Liver (tissue), 9 donors: ENCODE data around the gene FAM184B. TPM values are rescaled to one million over a fixed set of nuclear protein-coding genes. Genes with fewer than 3 reads are reported as not detected.

ENCODE experiments used
- DNase-seq: peaks from one replicate; pipeline ENCODE4 v3.0.0-alpha.2; 2017; ENCODE audit warnings: low spot score
- H3K27ac ChIP-seq, 2 donors: one replicate each; pipeline ENCODE4 v1.7.0; 2013; ENCODE audit warnings: inconsistent platforms in 2 of 2, low read length in 2 of 2, control low read depth in 1 of 2, low read depth in 1 of 2, mild to moderate bottlenecking in 1 of 2
- H3K27me3 ChIP-seq, 4 donors: one replicate each; pipeline versions ENCODE4 v1.6.1 to v1.7.0; 2013; ENCODE audit warnings: low read length in 3 of 4, inconsistent platforms in 1 of 4, mild to moderate bottlenecking in 1 of 4, moderate library complexity in 1 of 4; ENCODE audit not compliant: control insufficient read depth in 4 of 4, insufficient read depth in 4 of 4
- H3K36me3 ChIP-seq, 4 donors: one replicate each; pipeline versions ENCODE4 v1.6.1 to v1.7.0; 2013; ENCODE audit warnings: low read length in 3 of 4, mild to moderate bottlenecking in 3 of 4, low read depth in 1 of 4, moderate library complexity in 1 of 4; ENCODE audit not compliant: control insufficient read depth in 4 of 4, insufficient read depth in 3 of 4
- H3K4me1 ChIP-seq, 4 donors: one replicate each; pipeline versions ENCODE4 v1.6.1 to v1.7.0; 2013; ENCODE audit warnings: low read length in 3 of 4, mild to moderate bottlenecking in 3 of 4, moderate library complexity in 1 of 4; ENCODE audit not compliant: control insufficient read depth in 4 of 4, insufficient read depth in 4 of 4
- H3K4me3 ChIP-seq, 3 donors: one replicate each; pipeline versions ENCODE4 v1.6.1 to v1.7.0; 2013; ENCODE audit warnings: low read length in 3 of 3, control low read depth in 1 of 3, low read depth in 1 of 3, mild to moderate bottlenecking in 1 of 3
- H3K9ac ChIP-seq, 2 donors: one replicate each; pipeline ENCODE4 v1.7.0; 2013; ENCODE audit warnings: low read length in 2 of 2, mild to moderate bottlenecking in 2 of 2, moderate library complexity in 2 of 2, control low read depth in 1 of 2, low read depth in 1 of 2
- H3K9me3 ChIP-seq, 4 donors: one replicate each; pipeline versions ENCODE4 v1.6.1 to v1.7.0; 2013; ENCODE audit warnings: low read length in 3 of 4; ENCODE audit not compliant: control insufficient read depth in 4 of 4
- CTCF ChIP-seq: fragments of 150-350 bp; IDR thresholded peaks from 2 replicates; pipeline ENCODE4 v1.5.1; 2017; ENCODE audit warnings: improper control_type of control experiment, low read depth, low read length; ENCODE audit not compliant: missing input control
- EGR1 ChIP-seq, 2 donors: IDR thresholded peaks; 2 replicates each; pipeline ENCODE4 v1.6.1; 2016 to 2018; ENCODE audit warnings: antibody characterized with exemption in 2 of 2, low read depth in 2 of 2
- FOXA1 ChIP-seq: IDR thresholded peaks from 2 replicates; pipeline ENCODE4 v1.6.1; 2016; ENCODE audit warnings: antibody characterized with exemption
- HNF4A ChIP-seq, 2 donors: conservative IDR thresholded peaks; 2 replicates each; pipeline ENCODE4 v1.6.1; 2016; ENCODE audit warnings: antibody characterized with exemption in 2 of 2, mild to moderate bottlenecking in 2 of 2
- HNF4G ChIP-seq: IDR thresholded peaks from 2 replicates; pipeline ENCODE4 v1.6.1; 2016; ENCODE audit warnings: antibody characterized with exemption
- NR2F2 ChIP-seq: IDR thresholded peaks from 2 replicates; pipeline ENCODE4 v1.6.1; 2016; ENCODE audit warnings: antibody characterized with exemption
- SP1 ChIP-seq: IDR thresholded peaks from 2 replicates; pipeline ENCODE4 v1.6.1; 2018; ENCODE audit warnings: antibody characterized with exemption, mild to moderate bottlenecking
- YY1 ChIP-seq: IDR thresholded peaks from 2 replicates; pipeline ENCODE4 v1.6.1; 2016; ENCODE audit warnings: antibody characterized with exemption, mild to moderate bottlenecking
- ZBTB33 ChIP-seq: IDR thresholded peaks from 2 replicates; pipeline ENCODE4 v1.6.1; 2016; ENCODE audit warnings: antibody characterized with exemption
- WGBS: extraction: QIAGEN DNeasy Blood & Tissue Kit; methylation state at CpG from one replicate; pipeline ENCODE4 v1.1.7; 2013; 5-methylcytosine and 5-hydroxymethylcytosine counted together
- polyA plus RNA-seq, 2 donors: library from polyadenylated mRNA; stranded (reverse) in 1 of 2; unstranded in 1 of 2; fragments of 200-250 nt in 1 of 2; fragments of >200 nt in 1 of 2; fragmentation: Nextera tagmentation in 1 of 2; extraction: Ambion mirVana in 1 of 2; gene quantifications; one replicate each; pipeline versions ENCODE4 v1.2.1 to v1.2.3, GENCODE V29; 2013 to 2015
- total RNA-seq, 2 donors: library from RNA; depleted of rRNA; stranded (reverse); fragments of >200 nt; gene quantifications; one replicate each; pipeline ENCODE4 v1.2.3, GENCODE V29; 2014
- TF ChIP-seq, protein P1 (sequence below): IDR thresholded peaks from 2 replicates; pipeline ENCODE4 v1.6.1; 2016; ENCODE audit warnings: antibody characterized with exemption, mild to moderate bottlenecking
- TF ChIP-seq, protein P2 (sequence below): IDR thresholded peaks from 2 replicates; pipeline ENCODE4 v1.6.1; 2016; ENCODE audit warnings: antibody characterized with exemption
- TF ChIP-seq, protein P3 (sequence below): IDR thresholded peaks from 2 replicates; pipeline ENCODE4 v1.6.1; 2016; ENCODE audit warnings: antibody characterized with exemption
- donor health status: healthy.
- donor health status: healthy.
- donor health status: healthy.
- donor health status: healthy.
- donor health status: healthy.

The FAM184B gene
- total and polyA plus RNA-seq, 4 donors = 0.01 TPM; not detected in 3

- no peak for DNase-seq
- Histone ChIP-seq H3K4me1 (no peaks in the 10 kb centered on the region), H3K9ac (no peak overlapping the region), H3K36me3 (peaks cover 0 to 4% (median 2%) of the 10 kb centered on the region in 4 donors), H3K27me3 (no peaks in the 10 kb centered on the region), H3K9me3 (no peaks in the 10 kb centered on the region), H3K4me3 (no peak overlapping the region), H3K27ac (no peak overlapping the region)
- WGBS = 78% methylated on average over 1 of the region's 1 CpG
- TF ChIP-seq HNF4A (conservative IDR thresholded peaks at IDR 0.05) = no peak
- TF ChIP-seq, protein P1, sequence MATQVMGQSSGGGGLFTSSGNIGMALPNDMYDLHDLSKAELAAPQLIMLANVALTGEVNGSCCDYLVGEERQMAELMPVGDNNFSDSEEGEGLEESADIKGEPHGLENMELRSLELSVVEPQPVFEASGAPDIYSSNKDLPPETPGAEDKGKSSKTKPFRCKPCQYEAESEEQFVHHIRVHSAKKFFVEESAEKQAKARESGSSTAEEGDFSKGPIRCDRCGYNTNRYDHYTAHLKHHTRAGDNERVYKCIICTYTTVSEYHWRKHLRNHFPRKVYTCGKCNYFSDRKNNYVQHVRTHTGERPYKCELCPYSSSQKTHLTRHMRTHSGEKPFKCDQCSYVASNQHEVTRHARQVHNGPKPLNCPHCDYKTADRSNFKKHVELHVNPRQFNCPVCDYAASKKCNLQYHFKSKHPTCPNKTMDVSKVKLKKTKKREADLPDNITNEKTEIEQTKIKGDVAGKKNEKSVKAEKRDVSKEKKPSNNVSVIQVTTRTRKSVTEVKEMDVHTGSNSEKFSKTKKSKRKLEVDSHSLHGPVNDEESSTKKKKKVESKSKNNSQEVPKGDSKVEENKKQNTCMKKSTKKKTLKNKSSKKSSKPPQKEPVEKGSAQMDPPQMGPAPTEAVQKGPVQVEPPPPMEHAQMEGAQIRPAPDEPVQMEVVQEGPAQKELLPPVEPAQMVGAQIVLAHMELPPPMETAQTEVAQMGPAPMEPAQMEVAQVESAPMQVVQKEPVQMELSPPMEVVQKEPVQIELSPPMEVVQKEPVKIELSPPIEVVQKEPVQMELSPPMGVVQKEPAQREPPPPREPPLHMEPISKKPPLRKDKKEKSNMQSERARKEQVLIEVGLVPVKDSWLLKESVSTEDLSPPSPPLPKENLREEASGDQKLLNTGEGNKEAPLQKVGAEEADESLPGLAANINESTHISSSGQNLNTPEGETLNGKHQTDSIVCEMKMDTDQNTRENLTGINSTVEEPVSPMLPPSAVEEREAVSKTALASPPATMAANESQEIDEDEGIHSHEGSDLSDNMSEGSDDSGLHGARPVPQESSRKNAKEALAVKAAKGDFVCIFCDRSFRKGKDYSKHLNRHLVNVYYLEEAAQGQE = no peak
- no peak for TF ChIP-seq SP1
- TF ChIP-seq, protein P2, sequence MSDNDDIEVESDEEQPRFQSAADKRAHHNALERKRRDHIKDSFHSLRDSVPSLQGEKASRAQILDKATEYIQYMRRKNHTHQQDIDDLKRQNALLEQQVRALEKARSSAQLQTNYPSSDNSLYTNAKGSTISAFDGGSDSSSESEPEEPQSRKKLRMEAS = no peak
Observed at GRCh38 chr4:17794730-17795129, 13.3 kb upstream of the FAM184B start.

GRCh38 chr4:17788956-17789355 is 7.5 kb upstream of the FAM184B start:
- no peak for TF ChIP-seq FOXA1
- no peak for TF ChIP-seq HNF4G
- no peak for TF ChIP-seq EGR1 (IDR thresholded peaks at IDR 0.05; ENCODE audit: low read depth in 2 of 2)
- no peak for TF ChIP-seq CTCF
- TF ChIP-seq ZBTB33 = no peak
- TF ChIP-seq SP1 = no peak
- TF ChIP-seq NR2F2 = no peak
- TF ChIP-seq YY1 = no peak
- TF ChIP-seq, protein P1 = no peak
- TF ChIP-seq, protein P3, sequence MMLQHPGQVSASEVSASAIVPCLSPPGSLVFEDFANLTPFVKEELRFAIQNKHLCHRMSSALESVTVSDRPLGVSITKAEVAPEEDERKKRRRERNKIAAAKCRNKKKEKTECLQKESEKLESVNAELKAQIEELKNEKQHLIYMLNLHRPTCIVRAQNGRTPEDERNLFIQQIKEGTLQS = no peak
- H3K27me3 ChIP-seq = no peaks in the 10 kb centered on the region
- H3K9me3 ChIP-seq = no peaks in the 10 kb centered on the region
- H3K4me3 ChIP-seq = no peak overlapping the region
- H3K27ac ChIP-seq = no peak overlapping the region
- no peak overlapping the region for H3K9ac ChIP-seq
- no peak for DNase-seq
- peaks cover 0 to 4% (median 0%) of the 10 kb centered on the region in 4 donors for H3K36me3 ChIP-seq
- no peaks in the 10 kb centered on the region for H3K4me1 ChIP-seq
